Measurements from ENCODE around the gene HPRT1.

Gene HPRT1

GRCh38 chrX:134541906-134542305 lies 81.9 kb downstream of the HPRT1 start:
- DNase-seq (ENCODE audit: insufficient read length, low spot score) (no peak), FAIRE-seq (no peak)

- FAIRE-seq (peak; percentile 90), DNase-seq (ENCODE audit: insufficient read length, low spot score) (no peak)
These were observed 82.5 kb downstream of the HPRT1 start for GRCh38 chrX:134542485-134542884.

- DNase-seq (ENCODE audit: insufficient read length, low spot score) = no peak
- FAIRE-seq = no peak
These were observed 83.3 kb downstream of the HPRT1 start for GRCh38 chrX:134543288-134543687.

- FAIRE-seq (no peak), DNase-seq (ENCODE audit: insufficient read length, low spot score) (no peak)
These were observed 84.2 kb downstream of the HPRT1 start for GRCh38 chrX:134544135-134544512.

GRCh38 chrX:134544513-134545151 lies 84.7 kb downstream of the HPRT1 start:
- no peak for FAIRE-seq
- DNase-seq (ENCODE audit: insufficient read length, low spot score) = no peak

- FAIRE-seq (no peak), DNase-seq (ENCODE audit: insufficient read length, low spot score) (no peak)
These were observed 85.5 kb downstream of the HPRT1 start for GRCh38 chrX:134545510-134545909.

GRCh38 chrX:134546187-134546586 lies 86.2 kb downstream of the HPRT1 start:
- DNase-seq (ENCODE audit: insufficient read length, low spot score) (no peak), FAIRE-seq (no peak)

- no peak for FAIRE-seq
- no peak for DNase-seq (ENCODE audit: insufficient read length, low spot score)
These were observed 87.2 kb downstream of the HPRT1 start for GRCh38 chrX:134547047-134547679.

- DNase-seq (ENCODE audit: insufficient read length, low spot score) = peak; percentile 17
These were observed 88.6 kb downstream of the HPRT1 start for GRCh38 chrX:134548257-134549201.

More at GRCh38 chrX:134548257-134549201, 88.6 kb downstream of the HPRT1 start:
- FAIRE-seq = peak; percentile 18

All from GM19239 (cell line).